Aorta (tissue), 5 donors: Measurements from ENCODE around the gene CNOT1. TPM values are rescaled to one million over a fixed set of nuclear protein-coding genes. Genes with fewer than 3 reads are reported as not detected.

ENCODE experiments used
- ATAC-seq: fragments of 200-7000 bp; cut with Tn5 transposase; one replicate; pipeline ENCODE4 v1.9.1; 2022; ENCODE audit warnings: moderate library complexity; ENCODE audit not compliant: low FRiP score
- DNase-seq, 2 donors: peaks; one replicate each; pipeline ENCODE4 v3.0.0-alpha.2; 2020
- H3K27ac ChIP-seq, 2 donors: one replicate each; pipeline ENCODE4 v1.5.1; 2013; ENCODE audit warnings: low read length in 2 of 2, mild to moderate bottlenecking in 2 of 2, moderate library complexity in 2 of 2, control low read depth in 1 of 2, inconsistent platforms in 1 of 2, low read depth in 1 of 2
- H3K27me3 ChIP-seq, 2 donors: one replicate each; pipeline ENCODE4 v1.6.1; 2013; ENCODE audit warnings: control low read depth in 1 of 2, low read length in 1 of 2, mild to moderate bottlenecking in 1 of 2, moderate library complexity in 1 of 2; ENCODE audit not compliant: insufficient read depth in 2 of 2, control insufficient read depth in 1 of 2
- H3K36me3 ChIP-seq, 2 donors: one replicate each; pipeline ENCODE4 v1.6.1; 2013; ENCODE audit warnings: control low read depth in 1 of 2, low read length in 1 of 2, mild to moderate bottlenecking in 1 of 2; ENCODE audit not compliant: insufficient read depth in 2 of 2, control insufficient read depth in 1 of 2
- H3K4me1 ChIP-seq, 2 donors: one replicate each; pipeline ENCODE4 v1.6.1; 2013; ENCODE audit warnings: low read length in 2 of 2, control low read depth in 1 of 2, mild to moderate bottlenecking in 1 of 2, moderate library complexity in 1 of 2; ENCODE audit not compliant: insufficient read depth in 2 of 2, control insufficient read depth in 1 of 2
- H3K4me3 ChIP-seq, 2 donors: one replicate each; pipeline ENCODE4 v1.5.1; 2013; ENCODE audit warnings: low read length in 2 of 2, control low read depth in 1 of 2, mild to moderate bottlenecking in 1 of 2
- H3K9me3 ChIP-seq: one replicate; pipeline ENCODE4 v1.6.1; 2013; ENCODE audit warnings: mild to moderate bottlenecking, low read length; ENCODE audit not compliant: control insufficient read depth
- WGBS, 2 donors: extraction: QIAGEN DNeasy Blood & Tissue Kit; methylation state at CpG; one replicate each; pipeline ENCODE4 v1.1.7; 2013; 5-methylcytosine and 5-hydroxymethylcytosine counted together
- intact Hi-C, 2 donors: fragments of 100-400 bp; cut with DNase I; formaldehyde crosslinking; loops; one replicate each; pipeline versions ENCODE4 v1.14.2 to v1.15.0; 2022
- polyA plus RNA-seq, 2 donors: library from polyadenylated mRNA; stranded (reverse); fragments of 200-250 nt; gene quantifications; one replicate each; pipeline ENCODE4 v1.2.3, GENCODE V29; 2013
- total RNA-seq, 2 donors: library from RNA; stranded (reverse); fragmentation: NEBNext Ultra II Directional; extraction: Animal tissue kit (Norgen Biotek cat#: 25700); gene quantifications; one replicate each; pipeline ENCODE4 v1.2.1, GENCODE V29; 2021
- donor health status: healthy with polysubstance abuse.
- donor health status: Bipolar disorder and iron deficiency.
- donor health status: DM: no; HTN: no; CAD: no.
- donor health status: DM: no; HTN: no; CAD: no.
- donor health status: DM: yes; HTN: yes; CAD: no.

CNOT1 gene
- total and polyA plus RNA-seq, 4 donors, result 32.6 to 124 (median 78.1) TPM

DNA sequence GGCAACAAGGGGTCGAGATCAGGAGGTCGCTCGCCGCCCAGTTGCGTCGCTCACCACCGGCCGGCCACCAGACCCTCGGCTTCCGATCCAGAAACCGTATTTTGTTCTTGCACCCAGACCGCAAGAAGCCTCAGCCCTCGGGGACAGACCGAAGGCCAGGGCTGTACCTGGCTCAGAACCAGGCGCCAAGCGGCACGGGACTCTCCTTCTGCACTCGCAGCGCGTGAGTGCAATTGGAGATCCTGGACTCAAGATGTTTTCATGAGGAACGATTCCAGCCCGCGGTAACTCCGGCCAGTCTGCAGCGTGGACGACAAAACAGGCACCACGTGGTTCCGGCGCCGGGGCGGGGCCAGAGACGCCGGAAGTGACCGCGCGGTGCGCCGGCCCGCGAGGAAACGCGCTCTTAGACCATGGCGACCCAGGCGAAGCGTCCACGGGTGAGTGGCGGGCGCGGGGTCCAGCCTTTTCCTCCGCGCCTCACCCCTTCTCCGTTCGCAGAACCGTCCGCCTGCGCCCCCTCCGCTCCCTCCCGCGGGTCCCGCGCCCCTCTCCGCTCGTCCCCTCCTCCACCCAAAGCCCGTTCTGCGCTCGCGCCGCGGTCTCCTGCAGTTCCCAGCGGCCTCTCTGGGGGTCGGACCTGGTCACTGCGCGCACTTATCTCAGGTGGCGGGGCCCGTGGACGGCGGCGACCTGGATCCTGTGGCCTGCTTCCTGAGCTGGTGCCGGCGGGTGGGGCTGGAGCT, 114.3 kb downstream of the CNOT1 start, which contains the start of gene SETD6:
SETD6 (plus strand) TSS at position 393 of the 746 bp plus-strand sequence; CDS start at position 414, 21 bp downstream.
- intact Hi-C loops, result loop anchor here (10.0 kb wide), 3 partner anchors 120 to 220 kb away; partner anchors contain the start of gene GOT2 (in 2 of the 2)
- Histone ChIP-seq H3K27ac (peak within 1 kb of the TSS in 1 of 2 donors; percentile 36), H3K9me3 (no peaks in the 10 kb centered on the region), H3K36me3 (peaks cover 0 to 2% of the 10 kb centered on the region in 2 donors), H3K4me1 (no peaks in the 10 kb centered on the region), H3K27me3 (no peaks in the 10 kb centered on the region), H3K4me3 (peak within 1 kb of the TSS; percentile 45 to 85)
- WGBS, 2 donors, result 0% methylated on average over 60 to 80 of the region's 80 CpGs
- DNase-seq (peak; percentile 92 to 96), ATAC-seq (peak; percentile 96)

- intact Hi-C loops, result loop anchor here (5.0 to 10.0 kb wide), 5 partner anchors 121 to 243 kb away; partner anchors contain the start of gene GOT2 (in 2 of the 2)
- 82 to 89% methylated on average over 3 of the region's 3 CpGs for WGBS, 2 donors
- Histone ChIP-seq H3K27ac (no peak overlapping the region), H3K4me3 (no peak overlapping the region), H3K9me3 (no peaks in the 10 kb centered on the region), H3K36me3 (peaks cover 0 to 2% of the 10 kb centered on the region in 2 donors), H3K4me1 (no peaks in the 10 kb centered on the region), H3K27me3 (no peaks in the 10 kb centered on the region)
- no peak for ATAC-seq
- DNase-seq, result no peak
These were observed 115.8 kb downstream of the CNOT1 start for GRCh38 chr16:58513874-58514273.

DNA sequence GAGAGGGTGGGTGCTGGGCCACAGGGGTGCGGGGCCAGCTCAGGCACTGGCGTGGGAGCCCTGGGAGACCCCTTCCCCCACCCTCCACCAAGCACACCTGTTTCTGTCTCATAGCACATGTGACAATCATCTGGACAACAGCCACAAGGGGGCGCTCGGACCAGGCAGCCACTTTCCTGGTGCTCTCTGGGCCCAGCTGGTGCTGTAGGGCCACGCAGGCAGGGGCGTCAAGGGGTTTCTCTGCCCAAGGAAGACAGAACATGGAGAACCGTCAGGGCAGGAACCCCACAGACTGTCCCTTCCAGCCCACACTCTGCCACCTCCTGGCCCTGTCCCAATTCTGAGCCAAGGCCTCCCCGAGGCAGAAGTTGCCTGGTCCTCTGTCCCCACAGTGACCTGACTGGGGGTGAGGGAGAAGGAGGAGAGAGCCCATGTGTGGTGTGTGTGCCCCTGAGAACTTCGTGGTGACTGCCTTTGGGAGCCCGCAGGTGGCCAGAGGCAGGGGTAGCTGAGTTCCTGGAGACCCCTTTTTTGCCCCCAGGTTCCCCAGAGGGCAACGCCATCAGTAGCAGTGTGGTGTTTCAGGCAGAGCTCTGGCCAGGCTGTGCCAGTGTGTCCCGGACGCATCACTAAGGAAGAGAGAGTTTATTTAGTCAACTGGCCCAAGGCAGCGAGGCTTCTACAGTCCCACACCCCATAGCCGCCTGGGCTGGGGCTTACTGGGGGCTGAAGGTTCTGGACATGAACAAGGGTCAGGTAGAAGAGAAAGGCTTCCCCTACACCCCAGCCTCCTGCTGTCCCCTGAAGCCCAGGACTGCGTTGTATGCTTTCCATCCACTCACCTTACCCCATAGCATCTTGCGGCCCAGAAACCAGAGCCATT, 117.5 kb downstream of the CNOT1 start:
- Histone ChIP-seq H3K4me1 (no peaks in the 10 kb centered on the region), H3K9me3 (no peaks in the 10 kb centered on the region), H3K27ac (no peak overlapping the region), H3K36me3 (no peaks in the 10 kb centered on the region), H3K4me3 (no peak overlapping the region), H3K27me3 (no peaks in the 10 kb centered on the region)
- no peak for ATAC-seq
- intact Hi-C loops, result loop anchor here (5.0 to 10.0 kb wide), 5 partner anchors 123 to 245 kb away; partner anchors contain the start of gene GOT2 (in 2 of the 2)
- WGBS, 2 donors, result 55 to 57% methylated on average over 17 of the region's 17 CpGs
- DNase-seq, result peak; percentile 83 to 93

DNA sequence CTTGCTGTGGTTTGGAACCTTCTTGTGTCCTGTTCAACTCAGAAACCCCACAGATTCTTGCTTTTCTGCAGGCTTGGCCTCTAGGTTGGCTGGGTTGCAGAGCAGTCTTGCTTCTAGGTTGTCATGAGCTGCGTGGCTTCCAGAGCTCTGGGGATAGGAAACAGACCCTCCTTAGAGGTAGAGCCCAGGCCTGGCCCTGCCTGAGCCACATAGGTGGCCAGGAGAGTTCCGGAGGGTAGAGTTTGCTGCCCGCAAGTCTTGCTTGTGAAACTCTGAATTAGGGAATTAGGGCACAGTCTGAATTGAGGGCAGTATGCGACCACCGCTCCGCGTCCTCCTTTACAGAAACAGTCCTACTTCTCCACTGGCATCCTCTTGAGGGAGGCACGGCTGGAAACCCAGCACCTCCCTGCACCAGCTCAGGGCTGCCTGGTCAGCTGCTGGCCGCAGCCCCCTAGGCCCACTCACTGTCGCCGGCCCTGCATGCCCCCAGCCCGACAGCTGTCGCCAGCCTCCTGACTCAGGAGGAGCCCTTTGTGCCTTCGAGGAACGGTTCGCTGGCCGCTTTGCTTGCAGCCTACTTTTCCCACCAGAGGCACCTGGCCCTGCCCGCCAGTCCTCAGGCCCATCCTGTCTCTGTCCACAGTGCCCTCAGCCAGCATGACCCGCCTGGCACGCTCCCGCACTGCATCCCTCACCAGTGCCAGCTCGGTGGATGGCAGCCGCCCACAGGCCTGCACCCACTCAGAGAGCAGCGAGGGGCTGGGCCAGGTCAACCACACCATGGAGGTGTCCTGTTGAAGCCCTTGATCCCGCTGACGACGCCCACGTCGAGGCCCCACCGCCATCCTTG, 118.6 kb downstream of the CNOT1 start:
- H3K27ac ChIP-seq, result no peak overlapping the region
- ATAC-seq (no peak), DNase-seq (peak in 1 of 2 donors; percentile 67)
- H3K27me3 ChIP-seq, result no peaks in the 10 kb centered on the region
- intact Hi-C loops, result loop anchor here (5.0 to 10.0 kb wide), 5 partner anchors 124 to 246 kb away; partner anchors contain the start of gene GOT2 (in 2 of the 2)
- H3K9me3 ChIP-seq, result no peaks in the 10 kb centered on the region
- H3K36me3 ChIP-seq, result no peaks in the 10 kb centered on the region
- no peaks in the 10 kb centered on the region for H3K4me1 ChIP-seq
- H3K4me3 ChIP-seq, result no peak overlapping the region
- 89 to 93% methylated on average over 29 to 30 of the region's 30 CpGs for WGBS, 2 donors

- Histone ChIP-seq H3K36me3 (no peaks in the 10 kb centered on the region), H3K27me3 (no peaks in the 10 kb centered on the region), H3K9me3 (no peaks in the 10 kb centered on the region), H3K4me1 (no peaks in the 10 kb centered on the region), H3K4me3 (no peak overlapping the region), H3K27ac (no peak overlapping the region)
- WGBS, 2 donors, result 90 to 95% methylated on average over 18 of the region's 18 CpGs
- DNase-seq (peak in 1 of 2 donors; percentile 65), ATAC-seq (no peak)
- intact Hi-C loops, result loop anchor here (5.0 to 10.0 kb wide), 5 partner anchors 125 to 247 kb away; partner anchors contain the start of gene GOT2 (in 2 of the 2)
These were observed 119.4 kb downstream of the CNOT1 start for GRCh38 chr16:58510097-58510775.

DNA sequence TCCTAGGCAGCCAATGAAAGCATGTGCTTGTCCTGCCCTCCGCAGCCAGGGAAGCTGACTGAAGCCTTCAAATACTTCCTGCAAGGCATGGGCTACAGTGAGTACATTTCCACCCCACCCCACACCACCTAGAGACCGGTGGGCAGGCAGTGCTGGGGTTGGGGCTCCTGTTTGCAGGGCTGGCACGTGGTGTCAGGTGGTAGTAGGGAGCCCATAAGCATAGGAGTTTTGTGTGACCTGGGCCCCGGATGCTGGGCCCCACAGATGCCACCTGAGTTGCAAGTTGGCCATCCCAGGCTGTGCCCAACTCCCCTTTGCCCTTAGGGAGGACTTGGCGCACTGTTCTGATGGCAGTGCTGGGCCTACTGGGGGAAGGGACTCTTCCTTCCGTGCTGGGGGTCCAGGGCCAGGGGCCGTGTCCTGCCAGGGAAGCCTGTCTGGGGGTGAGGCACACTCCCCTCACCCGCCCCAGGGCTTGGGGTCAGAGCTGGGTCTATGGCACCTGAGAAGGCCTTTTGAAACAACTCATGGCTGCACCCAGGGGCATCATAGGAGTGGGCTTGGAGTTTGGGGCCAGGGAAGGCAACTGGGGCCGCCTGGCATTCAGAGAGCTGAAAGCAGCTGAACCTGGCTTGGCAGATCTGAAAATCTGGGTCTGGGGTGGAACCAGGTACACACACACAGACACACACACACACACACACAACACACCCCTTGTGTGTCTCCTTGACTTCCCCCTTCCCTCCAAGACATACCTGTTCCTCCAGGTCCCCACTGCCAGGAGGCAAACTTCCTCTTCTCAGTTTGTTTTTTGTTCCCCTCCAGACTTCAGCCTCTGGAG, 120.2 kb downstream of the CNOT1 start:
- no peaks in the 10 kb centered on the region for H3K4me1 ChIP-seq
- H3K4me3 ChIP-seq, result no peak overlapping the region
- no peak overlapping the region for H3K27ac ChIP-seq
- no peaks in the 10 kb centered on the region for H3K27me3 ChIP-seq
- H3K9me3 ChIP-seq, result no peaks in the 10 kb centered on the region
- H3K36me3 ChIP-seq, result no peaks in the 10 kb centered on the region
- peak in 1 of 2 donors; percentile 50 for DNase-seq
- no peak for ATAC-seq
- 91 to 92% methylated on average over 9 of the region's 9 CpGs for WGBS, 2 donors
- intact Hi-C loops, result loop anchor here (5.0 to 10.0 kb wide), 5 partner anchors 125 to 248 kb away; partner anchors contain the start of gene GOT2 (in 2 of the 2)

- DNase-seq (peak in 1 of 2 donors; percentile 67), ATAC-seq (no peak)
- Histone ChIP-seq H3K4me1 (no peaks in the 10 kb centered on the region), H3K4me3 (no peak overlapping the region), H3K27me3 (no peaks in the 10 kb centered on the region), H3K36me3 (no peaks in the 10 kb centered on the region), H3K9me3 (no peaks in the 10 kb centered on the region), H3K27ac (no peak overlapping the region)
- intact Hi-C loops, result no loop called here
- 80 to 84% methylated on average over 5 of the region's 5 CpGs for WGBS, 2 donors
These were observed 120.9 kb downstream of the CNOT1 start for GRCh38 chr16:58508671-58509251.
